HL-60 (cell line): ENCODE measurements around the gene TUBGCP2.

ENCODE experiments used
- CTCF ChIP-seq: IDR thresholded peaks from one replicate; pipeline ENCODE4 v1.5.1; 2011; ENCODE audit warnings: low read length, control low read depth, inconsistent platforms; ENCODE audit not compliant: insufficient read depth
- GABPA ChIP-seq: IDR thresholded peaks from 2 replicates; pipeline ENCODE4 v1.6.1; 2012; ENCODE audit warnings: low read depth
- POLR2AphosphoS5 ChIP-seq: IDR thresholded peaks from 2 replicates; pipeline ENCODE4 v1.6.1; 2012; ENCODE audit warnings: low read depth

GRCh38 chr10:133231244-133231945, 77.3 kb downstream of the TUBGCP2 start:
- TF ChIP-seq CTCF (no peak), POLR2AphosphoS5 (no peak), GABPA (no peak)
